Measurements from ENCODE around the gene RAPGEFL1.
"Not testable (repeated sequence)": the region's sequence is repeated elsewhere in the genome, so short reads cannot be mapped to it uniquely, and the experiment has no call there.

RAPGEFL1 gene

DNA sequence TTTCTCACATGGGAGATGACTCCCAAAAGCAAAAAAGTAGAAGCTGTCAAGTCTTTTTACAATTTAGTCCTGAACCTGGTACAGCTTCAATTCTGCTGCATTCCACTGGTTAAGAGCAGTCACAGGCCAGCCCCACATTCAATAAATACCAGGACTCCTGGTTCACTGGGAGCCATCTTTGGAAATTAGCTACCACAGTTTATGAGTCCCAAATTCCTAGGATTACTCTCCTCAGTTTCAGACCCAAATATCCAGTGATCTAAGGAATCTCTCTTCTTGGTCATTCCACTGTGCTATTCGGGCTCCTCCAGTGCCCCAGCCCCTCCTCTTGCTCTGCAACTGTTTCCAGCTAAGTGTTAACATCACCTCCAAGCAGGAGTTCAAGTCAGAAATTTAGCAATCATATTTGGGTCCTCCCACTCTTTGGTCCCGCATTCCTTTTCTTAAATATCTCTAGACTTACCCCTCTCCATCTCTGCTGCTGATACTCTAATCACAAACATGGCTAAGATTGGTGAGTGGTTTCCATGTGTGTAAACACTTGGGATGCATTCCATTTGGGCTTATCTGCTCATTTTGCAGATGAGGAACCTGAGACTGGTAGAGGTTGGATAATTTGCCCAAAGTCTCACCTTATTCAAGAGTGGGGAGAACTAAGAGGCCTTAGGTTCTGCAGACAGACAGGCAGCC is 32.3 kb downstream of the RAPGEFL1 start:
- no peak for DNase-seq (ENCODE audit: low spot score)

DNA sequence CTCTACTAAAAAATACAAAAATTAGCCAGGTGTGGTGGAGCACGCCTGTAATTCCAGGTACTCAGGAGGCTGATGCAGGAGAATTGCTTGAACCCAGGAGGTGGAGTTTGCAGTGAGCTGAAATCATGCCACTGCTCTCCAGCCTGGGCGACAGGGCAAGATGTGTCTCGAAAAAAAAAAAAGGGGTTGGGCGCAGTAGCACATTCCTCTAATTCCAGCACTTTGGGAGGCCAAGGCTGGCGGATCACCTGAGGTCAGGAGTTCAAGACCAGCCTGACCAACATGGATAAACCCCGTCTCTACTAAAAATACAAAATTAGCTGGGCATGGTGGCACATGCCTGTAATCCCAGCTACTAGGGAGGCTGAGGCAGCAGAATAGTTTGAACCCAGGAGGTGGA is 36.6 kb downstream of the RAPGEFL1 start:
- not testable (repeated sequence) for DNase-seq (ENCODE audit: low spot score)

DNA sequence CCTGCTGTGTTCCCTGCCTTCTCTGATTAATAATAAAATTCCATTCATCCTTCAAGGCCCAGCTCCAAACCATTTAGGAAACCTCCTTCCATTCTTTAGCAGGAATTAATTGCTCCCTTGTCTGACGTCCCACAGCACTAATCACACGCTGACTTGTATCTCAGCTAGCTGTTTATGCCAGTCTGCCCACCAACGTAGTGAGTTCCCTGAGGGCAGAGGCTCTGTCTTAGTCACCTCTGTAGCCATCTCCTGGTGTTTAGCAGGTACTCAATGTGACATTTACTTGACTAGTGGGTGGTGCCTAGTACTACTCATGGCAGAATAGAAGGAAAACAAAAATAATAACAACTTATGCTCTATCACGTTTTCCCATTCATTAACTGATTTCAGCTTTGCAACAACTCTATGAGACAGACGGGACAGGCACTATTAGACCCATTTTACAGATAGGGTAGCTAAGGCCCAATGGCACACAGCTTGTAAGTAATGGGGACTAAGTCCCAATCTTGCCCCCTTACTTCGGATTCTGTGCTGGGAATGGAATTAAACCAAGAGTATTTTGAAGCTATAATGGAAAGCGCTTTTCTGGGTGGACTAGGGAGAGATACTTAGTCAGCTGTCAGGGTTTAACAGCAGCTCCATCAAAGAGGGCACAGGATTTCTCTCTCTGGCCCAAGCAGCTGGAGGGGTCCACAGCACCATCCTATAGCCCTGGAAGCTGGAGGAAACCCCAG is 40.9 kb downstream of the RAPGEFL1 start:
- DNase-seq (ENCODE audit: low spot score), result no peak

DNA sequence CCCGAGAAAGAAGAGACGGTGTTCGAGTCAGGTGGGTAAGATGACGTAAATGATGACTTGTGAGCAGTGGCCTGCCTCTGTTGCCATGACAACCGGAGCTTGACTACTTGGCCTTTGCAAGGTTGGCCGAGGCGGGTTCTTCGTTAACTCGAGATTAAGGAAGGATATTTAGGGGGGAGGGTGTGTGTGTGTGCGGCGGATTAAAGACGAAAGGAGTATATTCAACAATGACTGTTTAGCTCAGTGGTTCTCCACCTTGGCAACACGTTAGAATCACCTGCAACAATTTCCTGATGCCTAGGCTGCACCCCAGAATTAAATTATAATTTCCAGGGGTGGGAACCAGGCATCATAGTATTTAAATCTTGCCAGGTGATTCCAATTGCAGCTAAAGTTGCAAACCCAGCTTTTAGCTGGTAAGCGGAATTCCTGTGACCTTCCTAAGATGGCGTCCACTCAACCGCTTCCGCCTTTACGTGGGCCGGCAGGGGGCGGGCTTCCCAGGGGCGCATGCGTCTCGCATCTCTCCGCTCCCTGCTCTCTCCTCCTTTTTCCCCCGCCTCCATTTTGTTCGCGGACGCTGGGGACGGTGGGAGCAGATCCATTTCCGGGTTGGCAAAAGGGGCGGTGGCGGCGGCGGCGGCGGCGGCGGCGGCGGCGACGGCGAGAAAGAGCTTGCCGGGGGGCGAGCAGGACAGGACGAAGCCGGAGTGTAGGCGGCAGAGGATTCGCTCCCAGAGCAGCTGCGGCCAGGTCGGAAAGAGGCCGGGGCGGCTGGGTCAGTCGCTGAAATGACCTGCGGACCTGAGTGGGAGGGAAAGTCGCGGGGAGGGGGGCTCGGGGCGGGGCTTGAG is 41.7 kb downstream of the RAPGEFL1 start, which contains the start of gene WIPF2:
Gene WIPF2, plus strand, starts transcription at position 565 of the 854 bp plus-strand sequence. CDS start 37,156 bp downstream, outside the sequence.
- peak; percentile 88 for DNase-seq (ENCODE audit: low spot score)

DNA sequence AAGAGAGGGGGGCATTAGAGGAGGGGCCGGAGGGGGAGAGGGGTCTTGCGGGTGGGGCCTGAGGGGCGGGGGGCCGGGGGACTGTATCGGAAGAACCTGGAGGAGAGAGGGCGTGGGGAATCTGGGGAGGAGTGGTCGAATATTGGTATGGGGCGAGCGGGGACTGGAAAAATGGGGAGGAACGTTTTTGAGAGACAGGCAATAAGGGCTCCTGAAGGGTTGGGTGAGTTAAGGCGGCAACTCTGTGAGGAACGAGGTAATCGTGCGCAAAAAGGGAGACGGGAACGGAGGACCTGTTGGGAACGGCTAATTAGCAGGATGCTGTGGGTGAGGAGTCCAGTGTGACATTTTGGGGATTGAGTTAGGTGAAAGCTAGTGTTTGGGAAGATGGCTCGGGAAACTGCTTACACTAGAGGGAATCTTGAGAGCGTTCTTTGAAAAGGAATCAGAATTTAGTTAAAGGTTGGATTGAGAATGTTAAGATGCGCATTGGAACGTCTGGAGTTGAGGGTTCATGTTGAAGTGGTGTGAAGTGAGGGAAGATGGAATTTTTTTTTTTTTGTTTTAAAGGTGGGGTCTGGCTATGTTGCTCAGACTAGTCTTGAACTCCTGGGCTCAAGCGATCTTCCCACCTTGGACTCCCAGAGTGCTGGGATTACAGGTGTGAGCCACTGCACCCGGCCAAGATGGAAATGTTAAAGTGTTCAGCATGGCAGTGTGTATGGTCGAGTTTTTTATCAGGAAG is 42.5 kb downstream of the RAPGEFL1 start:
- peak; percentile 55 for DNase-seq (ENCODE audit: low spot score)

DNA sequence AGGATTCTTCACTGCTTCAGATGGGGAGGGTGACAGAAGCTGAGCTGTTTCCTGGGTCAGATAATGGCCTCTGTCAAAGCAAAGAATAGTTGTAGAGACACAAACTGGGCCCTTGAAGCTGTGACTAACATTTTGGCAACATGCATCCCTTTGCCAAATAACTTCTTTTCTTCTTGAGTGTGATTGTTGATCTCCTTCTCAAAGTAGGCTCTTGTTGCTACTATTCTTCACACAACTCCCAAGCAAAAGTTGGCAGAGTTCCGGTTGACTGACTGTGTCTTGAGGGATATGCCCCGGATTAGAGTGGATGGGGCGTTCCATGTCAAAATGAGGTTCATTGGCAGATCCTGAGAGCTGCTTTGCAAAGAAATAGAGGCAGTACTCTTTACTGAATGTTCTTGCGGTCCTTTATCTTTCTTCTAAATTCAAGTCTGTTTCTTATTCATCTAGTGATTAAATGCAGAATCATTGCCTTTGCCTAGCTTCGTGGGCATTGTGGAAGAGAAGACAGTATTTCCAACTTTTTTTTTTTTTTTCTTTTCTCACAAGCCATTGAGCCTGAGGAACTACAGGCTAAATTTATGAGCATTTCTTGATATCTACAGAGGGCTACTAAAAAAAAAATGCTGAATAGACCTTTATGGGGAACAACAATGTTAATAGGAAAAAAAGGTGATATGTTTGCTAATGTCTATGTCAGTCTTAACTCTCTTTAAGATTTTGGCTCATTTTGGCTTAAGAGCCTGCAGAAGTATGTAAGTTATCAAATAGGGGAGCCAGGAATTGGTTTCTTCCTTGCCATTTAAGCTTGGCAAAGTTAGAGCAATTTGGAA is 47.7 kb downstream of the RAPGEFL1 start:
- DNase-seq (ENCODE audit: low spot score), result no peak

DNA sequence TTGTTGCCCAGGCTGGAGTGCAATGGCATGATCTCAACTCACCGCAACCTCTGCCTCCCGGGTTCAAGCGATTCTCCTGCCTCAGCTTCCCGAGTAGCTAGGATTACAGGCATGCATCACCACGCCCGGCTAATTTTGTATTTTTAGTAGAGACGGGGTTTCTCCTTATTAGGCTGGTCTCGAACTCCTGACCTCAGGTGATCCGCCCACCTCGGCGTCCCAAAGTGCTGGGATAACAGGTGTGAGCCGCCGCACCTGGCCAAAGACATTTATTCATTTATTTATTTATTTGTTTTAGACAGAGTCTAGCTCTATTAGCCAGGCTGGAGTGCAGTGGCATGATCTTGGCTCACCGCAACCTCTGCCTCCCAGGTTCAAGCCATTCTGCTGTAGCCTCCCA is 51.9 kb downstream of the RAPGEFL1 start:
- DNase-seq (ENCODE audit: low spot score), result not testable (repeated sequence)

DNA sequence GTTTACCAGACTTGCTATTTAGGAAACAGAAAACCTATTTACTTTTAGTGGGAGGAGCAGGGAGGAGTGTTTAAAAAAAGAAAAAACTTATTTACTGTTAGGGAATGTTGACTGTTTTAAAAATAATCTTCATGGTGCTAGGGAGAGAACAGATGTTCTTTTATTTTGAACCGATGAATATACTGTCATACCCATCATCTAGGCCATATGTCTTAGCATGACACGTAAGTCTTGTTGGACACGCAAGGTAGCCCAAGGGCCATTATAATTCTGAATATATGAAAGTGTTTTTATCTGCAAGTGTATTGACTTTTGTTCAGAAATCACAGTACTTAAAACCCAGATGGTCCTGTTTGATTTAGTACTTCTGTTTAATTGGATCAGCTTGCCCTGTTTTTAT is 53.4 kb downstream of the RAPGEFL1 start:
- no peak for DNase-seq (ENCODE audit: low spot score)

DNA sequence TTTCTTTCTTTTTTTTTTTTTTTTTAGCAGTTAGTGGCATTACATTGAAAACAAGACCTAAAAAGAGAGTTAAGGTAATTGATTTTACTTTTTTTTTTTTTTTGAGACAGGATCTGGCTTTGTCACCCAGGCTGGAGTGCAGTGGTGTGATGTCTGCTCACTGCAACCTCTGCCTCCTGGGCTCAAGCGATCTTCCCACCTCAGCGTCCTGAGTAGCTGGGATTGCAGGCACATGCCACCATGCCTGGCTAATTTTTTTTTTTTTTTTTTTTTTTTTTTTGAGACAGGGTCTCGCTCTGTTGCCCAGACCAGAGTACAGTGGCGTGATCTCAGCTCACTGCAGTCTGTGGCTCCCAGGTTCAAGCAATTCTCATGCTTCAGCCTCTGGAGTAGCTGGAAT is 54.7 kb downstream of the RAPGEFL1 start:
- DNase-seq (ENCODE audit: low spot score), result not testable (repeated sequence)

DNA sequence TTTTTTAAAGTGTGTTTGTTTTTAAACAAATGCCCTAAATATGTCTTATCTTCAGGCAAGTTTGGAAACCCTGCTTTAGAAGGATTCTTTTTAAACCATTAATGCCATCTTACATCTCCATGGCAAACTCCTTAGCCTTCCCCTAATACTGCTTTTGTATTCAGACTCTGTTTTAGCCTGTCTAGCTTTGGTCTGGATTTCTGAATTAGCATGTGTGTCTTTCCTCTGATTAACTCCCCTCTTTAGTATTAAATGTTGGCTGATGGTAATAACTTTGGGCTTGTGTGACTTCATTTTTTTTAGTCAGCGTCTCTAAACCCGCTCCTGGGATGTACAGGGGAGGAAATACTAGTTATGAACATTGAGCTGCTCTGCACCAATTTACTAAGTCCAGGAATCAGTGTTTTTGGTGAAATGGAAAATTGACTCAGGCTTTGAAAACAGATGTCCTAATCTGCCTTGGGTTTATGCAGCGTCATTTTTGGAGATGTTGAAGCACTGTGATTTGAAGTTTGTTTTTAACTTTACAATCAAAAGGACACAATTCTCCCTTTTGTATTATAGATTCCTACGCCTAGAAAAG is 64.1 kb downstream of the RAPGEFL1 start:
- DNase-seq (ENCODE audit: low spot score), result no peak

DNA sequence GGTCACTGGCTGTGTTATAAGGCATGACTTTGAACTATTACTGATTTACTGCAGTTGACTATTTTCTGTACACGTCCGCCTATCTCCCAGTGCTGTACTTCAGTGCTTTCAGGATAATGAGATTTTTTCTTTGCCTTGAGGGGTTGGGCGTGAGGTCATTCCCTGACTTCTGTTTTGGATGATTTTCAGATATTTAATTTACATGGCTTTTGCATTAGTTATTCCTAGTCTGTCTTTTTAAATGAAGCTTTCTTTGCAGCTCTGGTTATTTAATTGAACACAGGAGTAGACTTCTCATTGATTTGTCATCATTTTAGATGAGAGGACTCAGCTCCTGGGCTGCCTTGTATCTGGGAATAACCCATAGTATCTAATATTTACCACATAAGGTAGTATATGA is 65.5 kb downstream of the RAPGEFL1 start:
- DNase-seq (ENCODE audit: low spot score), result no peak

DNA sequence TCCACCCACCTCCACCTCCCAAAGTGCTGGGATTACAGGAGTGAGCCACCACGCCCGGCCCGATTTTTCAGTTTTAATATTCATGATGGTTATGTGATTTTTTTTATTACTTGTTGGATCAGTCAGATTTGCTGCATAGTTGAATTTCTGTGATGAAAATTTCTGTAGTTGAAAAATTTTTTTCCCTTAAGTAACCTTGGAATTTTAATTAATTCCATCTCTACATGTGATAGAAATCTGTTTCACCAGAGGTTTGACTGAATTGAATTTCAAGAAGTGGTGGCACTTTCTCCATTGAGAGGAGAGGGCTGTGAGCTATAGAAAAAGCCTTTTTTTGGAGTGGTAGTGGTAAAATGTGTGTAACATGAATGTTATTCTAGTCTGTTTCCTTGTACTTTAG is 66.5 kb downstream of the RAPGEFL1 start:
- no peak for DNase-seq (ENCODE audit: low spot score)

DNA sequence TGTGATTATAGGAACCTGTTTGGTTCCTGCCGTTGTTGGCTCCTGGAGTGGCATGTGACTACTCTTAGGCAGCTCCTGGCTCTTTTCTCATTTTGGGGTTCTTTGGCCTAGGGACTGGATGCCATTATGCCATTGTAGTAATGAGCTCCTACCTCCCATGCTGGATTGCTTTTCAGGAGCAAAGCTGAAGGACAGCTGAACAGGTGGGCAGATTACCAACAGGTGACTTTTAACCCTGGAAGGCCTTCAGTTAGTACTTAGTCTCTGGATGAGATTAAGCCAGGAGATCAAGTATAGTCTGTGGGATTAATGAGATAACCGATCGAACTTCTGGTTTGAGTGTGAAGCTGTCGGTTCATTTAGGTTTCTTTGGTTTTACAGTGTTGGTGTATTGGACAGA is 67.0 kb downstream of the RAPGEFL1 start:
- no peak for DNase-seq (ENCODE audit: low spot score)

Measured in HuH-7 (cell line).